HG03432 (cell line): ENCODE data around the gene RBM12.

ENCODE experiments used
- ATAC-seq: cut with Tn5 transposase; IDR thresholded peaks from one replicate; pipeline ENCODE4 v1.9.1; 2021; ENCODE audit warnings: mild to moderate bottlenecking, moderate library complexity; ENCODE audit not compliant: unreplicated experiment

The RBM12 gene

DNA sequence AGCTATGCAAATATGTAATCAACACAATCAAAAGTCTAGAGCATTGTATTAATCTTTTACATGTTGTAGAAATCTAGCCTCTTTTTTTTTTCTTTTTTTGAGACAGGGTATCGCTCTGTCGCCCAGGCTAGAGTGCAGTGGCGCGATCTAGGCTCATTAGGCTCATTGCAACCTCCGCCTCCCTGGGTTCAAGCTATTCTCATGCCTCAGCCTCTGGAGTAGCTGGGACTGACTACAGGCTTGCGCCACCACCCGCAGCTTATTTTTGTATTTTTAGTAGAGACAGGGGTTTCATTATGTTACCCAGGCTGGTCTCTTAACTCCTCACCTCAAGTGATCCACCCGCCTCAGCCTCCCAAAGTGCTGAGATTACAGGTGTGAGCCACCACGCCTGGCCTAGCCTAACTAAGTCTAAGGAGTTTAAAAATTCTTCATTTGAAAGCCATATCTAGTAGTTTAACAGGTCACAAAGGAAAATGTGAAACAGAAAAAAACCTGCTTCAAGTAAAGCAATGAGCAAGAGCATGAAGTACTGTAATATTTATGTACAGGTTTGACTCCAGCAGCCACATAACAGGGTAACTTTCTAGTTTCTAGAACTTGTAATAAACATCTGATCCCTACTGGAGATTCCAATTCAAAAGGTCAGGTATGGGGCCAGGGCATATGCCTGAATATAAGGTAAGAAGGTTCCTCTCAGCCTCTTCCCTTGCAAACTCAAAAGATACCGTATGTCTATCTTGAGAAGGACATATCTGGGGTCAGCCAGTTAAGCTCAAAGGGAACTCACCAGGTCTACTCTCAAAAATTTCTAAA lies 4.4 kb downstream of the RBM12 start:
- no peak for ATAC-seq

DNA sequence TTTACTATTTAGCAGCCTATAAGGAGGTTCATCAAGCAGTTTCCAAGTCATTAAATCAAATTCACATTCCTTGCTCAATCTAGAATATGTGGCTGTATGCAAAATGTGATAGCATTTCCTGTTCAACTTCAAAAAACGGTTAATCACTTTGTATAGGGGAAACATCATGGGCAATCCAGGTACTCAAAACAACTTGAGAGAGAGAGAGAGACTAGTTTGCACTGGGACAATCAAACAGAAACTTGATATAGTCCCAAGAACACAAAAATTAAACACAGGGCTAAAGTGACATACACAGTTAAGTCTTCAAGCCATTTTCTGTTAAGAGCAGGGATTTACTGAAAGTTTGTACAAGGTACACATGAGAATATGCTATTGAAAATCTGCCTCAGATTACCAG lies 7.4 kb downstream of the RBM12 start:
- no peak for ATAC-seq

DNA sequence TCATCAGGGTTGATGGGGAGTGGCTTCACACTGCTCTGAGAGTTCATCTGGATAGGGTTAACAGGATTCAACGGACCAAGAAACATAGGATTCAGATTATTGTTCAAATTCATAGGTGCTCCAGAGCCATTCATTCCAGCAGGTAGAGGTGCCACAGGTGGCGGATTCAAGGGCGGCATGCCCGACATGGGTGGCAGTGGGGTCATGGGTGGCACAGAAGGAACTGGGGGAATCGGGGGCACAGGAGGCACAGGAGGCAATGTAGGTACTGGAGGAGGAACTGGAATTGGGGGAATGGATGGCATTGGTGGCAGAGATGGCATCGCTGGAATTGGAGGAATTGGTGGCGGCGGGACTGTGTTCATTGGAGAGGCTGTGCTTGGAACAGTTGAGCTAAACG lies 10.3 kb downstream of the RBM12 start:
- no peak for ATAC-seq

DNA sequence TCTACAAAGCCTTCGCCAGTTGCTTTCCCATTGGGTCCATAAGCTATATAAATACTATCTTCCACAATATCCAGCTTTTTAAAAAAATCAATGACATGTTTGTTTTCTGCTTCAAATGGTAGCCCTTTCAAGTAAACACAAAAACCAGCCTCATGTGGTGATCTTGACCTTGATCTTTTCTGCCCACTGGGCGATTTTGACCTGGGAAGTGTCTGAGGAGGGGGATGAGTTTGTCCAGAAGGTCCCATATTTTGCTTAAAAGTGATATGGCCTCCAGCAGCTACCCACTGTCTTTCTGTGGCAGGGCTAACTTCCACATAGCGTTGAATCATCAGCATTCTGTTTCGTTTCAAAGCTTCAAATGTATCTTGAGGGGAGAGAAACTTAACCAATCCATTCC lies 10.8 kb downstream of the RBM12 start:
- no peak for ATAC-seq

DNA sequence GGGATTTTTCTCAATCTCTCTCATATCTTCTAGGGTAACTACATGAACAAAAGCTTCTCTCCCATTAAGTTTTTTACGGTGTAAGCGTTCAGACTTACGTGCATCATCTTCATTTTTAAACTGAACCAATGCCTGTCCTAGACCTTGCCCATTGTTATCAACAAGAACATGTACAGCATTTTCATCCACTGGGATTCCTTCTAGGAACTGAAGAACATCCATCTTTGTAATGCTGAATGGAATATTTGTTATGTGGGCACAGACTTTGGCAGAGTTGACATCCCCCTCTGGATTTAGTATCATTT lies 11.3 kb downstream of the RBM12 start:
- ATAC-seq = no peak

DNA sequence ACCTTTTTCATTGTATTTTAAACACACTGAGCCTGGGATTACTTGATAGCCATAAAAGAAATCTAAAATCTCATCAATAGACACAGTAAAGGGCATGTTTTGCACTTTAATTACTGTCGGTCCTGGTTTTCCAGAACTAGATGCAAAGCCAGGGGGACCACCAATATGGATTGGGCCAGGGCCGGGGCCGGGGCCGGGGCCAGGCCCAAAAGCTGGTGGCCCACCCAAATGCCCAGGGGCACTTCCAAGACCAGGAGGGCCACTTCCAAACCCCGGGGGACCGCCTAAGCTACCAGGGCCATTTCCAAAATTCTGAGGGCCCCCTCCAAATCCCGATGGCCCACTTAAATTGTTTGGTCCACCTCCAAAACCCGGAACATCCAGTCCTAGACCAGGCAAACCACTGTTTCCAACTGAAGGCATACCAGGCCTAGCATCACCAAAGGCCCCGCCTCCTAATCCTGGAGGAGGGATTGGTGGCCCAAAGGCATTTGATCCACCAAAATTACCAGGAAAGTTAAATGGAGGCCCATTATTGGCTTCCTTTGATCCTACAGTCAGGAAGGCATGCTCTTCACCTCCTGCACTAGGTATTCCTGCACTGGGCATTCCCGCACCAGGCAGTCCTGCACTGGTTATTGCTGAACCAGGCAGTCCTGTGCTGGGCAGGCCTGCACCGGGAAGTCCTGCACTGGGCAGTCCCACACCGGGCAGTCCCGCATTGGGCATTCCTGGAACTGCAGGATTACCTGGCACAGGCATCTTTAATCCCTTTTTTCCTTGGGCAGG lies 11.9 kb downstream of the RBM12 start:
- no peak for ATAC-seq

DNA sequence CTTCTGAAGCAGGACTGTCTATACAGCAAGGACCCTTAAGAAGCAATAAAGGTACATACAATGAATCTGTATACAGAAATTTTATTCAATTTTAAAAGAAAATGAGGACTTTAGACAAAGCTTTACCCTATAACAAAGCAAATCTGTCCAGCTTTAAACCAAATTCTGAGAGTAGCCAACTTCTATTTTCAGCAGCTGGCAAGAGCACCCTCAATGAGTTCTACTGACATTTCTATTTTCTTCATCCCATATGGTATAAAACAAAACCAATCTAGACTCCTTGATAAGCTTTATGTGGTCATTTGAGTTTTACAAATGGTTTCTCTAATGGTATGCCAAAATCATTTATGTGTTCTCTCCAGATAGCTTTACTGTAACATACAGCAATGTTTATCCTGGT lies 12.7 kb downstream of the RBM12 start:
- no peak for ATAC-seq

DNA sequence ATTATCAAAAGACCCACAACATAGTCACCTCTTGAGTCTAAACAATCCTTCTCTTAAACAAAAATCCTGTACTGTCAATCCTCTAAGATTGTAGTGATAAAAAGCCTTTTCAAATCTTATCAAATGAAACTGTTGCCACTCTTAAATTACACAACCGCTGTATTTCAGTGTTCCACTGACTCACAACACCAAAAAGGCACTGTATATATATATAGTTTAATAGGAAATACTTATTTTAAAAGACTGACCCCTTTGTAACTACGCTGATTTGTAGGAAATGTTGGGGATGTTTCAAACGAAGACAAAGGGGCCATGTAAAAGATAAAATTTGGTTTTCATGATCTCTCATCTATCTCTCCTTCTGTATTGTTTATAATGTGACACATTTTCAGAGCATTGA lies 14.1 kb downstream of the RBM12 start:
- ATAC-seq = no peak

DNA sequence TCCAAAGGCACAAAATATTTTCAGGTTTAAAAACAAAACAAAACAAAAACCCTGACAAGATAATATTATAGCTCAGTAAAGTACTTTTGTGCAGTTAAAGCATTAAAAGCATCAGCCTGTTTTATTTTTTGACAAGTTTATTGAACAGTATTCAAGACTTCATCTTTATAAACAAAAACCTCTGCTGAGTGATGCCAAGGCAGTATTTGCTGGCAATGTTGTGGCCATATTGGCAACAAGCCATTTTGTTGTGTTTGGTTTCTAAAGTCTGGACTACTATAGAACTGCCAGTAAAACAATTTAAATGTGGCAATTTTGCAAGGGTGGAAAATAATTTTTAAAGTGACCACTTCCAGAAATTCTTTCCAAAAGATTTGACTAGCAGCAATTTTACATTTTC lies 15.9 kb downstream of the RBM12 start:
- ATAC-seq = no peak

DNA sequence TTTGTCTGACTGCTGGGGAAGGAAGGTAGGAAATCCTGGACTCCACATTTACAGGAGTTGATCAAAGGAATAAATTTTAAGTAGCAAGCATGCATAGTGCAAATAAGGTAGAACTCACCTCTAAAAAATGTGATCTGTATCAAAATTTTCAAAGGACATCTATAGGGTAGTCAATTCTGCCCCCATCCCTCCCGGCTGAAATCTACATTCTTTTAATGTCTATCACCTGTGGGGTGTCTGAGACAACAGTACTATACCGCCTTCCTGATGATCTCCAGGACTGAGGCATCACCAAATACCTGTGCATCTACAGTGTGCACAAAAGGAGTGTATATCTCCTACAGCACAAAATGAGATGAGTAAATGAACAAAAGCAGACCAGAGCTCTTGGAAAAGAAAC lies 19.9 kb downstream of the RBM12 start:
- ATAC-seq = no peak

DNA sequence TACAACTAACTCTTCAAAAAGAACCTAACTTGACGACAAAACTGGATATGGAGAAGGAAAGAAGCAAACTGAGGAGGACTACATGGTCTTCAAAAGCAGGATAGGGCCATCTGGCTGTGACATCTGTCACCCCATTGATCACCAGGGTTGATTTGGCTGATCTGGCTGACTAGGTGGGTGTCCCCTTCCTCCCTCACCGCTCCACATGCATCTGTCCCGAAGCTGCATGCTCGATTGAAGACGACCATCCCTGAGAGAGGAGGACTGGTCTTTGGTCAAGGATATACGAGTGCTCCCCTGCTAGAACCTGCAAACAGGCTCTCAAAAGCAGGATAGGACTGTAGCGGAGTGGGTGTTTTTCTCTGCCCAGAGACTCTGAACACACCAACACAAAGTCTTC lies 21.7 kb downstream of the RBM12 start:
- ATAC-seq = no peak

DNA sequence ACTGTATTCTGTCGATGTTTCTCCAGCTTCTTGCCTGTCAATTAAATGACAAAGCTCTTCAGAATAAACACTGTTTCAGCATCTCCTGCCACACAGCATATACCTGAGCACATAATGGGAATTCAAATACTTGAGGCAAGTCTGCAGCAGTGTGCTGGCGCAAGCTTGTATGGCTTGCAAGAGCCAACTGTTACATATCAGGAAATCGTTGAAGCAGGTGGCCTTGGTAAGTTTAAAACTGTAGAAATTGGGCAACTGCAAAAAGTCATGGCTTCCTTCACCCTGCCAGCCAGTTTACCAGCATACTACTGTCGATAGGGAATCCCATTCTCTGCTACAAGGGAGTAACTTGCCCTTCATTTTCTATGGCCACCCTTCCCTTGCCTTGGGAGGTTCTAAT lies 23.0 kb downstream of the RBM12 start:
- no peak for ATAC-seq

DNA sequence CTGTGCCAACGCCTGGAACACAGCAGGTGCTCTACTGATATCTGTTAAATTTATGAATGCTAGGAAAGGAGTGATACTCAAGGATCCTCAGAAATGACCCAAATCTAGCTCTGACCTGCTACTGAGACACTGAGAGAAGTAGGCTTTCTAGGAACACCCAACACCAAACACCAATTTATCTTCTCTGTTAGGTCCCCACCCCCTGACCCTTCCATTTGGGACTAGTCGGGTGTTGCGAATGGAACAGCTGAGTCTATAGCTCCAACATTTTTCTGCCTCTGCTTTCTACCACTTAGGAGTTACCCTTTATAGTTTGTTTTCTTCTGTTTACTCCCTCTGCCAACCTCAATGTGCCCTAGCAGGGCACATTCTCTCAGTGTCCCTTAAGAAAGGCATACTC lies 24.0 kb downstream of the RBM12 start:
- no peak for ATAC-seq

DNA sequence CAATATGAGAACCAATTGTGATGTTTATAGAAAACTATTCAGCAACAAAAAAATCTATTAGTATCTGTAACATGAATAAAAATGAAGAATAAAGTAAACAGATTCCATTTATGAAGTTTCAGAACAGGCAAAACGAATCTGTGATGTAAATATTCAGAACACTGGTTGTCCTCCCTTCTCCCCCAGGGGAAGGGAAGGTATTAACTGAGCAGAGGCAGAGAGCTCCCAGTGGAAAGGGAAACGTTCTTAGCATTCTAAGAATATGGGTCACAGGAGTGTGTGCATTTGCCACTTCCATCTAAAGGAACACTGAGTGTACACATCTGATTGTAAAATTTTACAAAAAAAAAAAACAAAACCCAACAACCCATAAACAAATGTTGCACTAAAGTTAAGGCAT lies 25.9 kb downstream of the RBM12 start:
- no peak for ATAC-seq

DNA sequence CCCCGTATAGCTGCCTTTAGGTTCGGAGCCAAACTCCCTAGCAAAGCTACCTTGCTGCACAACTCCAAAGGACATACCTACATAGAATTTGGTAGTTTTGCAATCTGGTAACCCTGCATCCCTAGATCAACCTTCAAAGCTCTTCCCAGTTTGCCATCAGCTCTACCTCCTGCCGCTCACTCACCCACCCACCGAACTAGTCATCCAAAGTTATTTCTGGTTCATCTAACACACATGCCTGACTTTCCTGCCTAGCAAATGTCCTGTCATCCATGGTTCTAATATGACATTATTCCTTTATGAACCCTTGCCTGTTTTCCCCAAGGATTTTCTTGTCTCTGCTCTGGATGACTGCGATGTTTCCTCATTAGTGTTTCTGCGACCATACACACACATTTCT lies 27.4 kb downstream of the RBM12 start:
- ATAC-seq = no peak

DNA sequence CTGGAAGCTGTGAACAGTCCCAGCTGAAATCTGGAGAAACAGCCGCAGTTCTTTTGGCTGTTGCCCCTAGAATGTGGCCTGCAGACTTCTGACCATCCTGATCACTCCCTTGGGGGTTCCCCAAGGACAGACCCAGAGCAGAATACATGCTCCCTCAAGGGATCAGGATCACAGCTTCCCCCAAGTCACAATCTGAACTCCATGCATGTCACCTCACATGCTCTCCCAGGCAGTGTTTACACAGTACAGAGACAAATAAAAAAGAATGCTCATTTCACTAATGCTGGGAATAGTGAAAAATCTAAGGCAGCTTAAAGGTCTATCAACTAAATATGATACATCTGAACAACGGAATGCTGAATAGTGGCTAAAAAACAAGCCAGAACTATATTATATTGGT lies 28.6 kb downstream of the RBM12 start:
- ATAC-seq = no peak

DNA sequence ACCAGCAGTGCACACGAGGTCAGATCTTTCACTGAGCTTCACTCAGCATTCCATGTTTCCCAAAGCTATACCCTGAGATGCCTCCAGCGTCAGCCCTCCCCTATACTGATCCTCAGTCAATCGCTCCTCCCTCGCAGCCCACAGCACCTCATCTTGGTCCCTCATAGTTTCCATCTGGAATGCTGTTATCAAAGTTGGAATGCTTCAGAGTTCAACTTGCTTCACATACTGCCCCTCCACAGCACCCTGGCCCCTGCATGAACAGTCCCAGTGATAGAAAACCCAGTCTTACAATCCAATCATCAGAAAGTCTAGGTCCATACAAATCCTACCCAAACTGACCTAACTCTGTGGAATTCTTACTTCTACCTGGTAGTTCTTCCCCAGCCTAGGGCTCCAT lies 29.0 kb downstream of the RBM12 start:
- ATAC-seq = no peak

DNA sequence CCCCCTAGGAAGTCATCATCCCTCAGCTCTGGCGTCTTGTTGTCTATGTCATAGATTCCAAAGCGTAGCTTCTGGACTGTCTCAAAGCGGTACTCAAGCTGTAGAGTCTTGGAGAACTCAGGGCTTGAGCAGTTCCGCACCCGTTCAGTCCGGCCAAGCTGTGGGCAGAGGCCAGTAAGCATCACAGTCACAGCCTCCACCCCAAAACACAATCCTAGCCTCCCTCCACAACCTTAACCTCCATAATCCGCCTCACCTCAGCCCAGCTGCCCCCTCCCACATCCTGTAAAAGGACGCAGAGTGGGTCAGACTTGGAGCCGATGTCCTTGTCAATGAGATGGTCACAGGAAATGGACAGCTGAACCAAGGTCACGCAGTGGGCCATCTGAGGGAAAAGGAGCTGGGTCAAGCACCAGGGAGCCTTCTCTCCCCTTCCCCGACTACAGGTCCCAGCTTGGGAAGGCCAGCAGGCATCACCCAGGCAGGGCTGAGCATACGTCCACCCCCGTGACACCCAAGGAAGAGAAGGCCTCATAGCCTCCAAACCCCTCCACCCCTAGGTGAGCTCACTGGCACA lies 32.1 kb downstream of the RBM12 start:
- no peak for ATAC-seq

DNA sequence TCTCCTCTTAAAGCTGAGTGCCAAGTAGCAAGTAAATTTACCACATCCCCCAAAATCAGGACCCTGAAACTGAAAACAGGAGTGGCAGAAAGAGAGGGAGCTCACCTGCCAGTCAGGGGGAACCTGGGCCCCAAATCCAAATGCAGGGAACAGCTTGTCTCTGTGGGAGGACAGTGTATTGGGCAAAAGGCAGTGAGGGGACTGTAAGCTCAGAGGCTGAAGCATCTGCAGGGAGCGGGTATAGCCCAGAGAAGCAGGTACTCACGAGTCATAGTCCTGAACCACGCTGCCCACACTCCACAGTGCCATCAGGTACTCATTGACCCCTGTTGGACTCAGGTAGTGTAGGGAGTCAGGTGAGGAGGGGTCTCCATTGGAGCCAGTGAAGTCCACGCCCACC lies 34.1 kb downstream of the RBM12 start:
- ATAC-seq = no peak

DNA sequence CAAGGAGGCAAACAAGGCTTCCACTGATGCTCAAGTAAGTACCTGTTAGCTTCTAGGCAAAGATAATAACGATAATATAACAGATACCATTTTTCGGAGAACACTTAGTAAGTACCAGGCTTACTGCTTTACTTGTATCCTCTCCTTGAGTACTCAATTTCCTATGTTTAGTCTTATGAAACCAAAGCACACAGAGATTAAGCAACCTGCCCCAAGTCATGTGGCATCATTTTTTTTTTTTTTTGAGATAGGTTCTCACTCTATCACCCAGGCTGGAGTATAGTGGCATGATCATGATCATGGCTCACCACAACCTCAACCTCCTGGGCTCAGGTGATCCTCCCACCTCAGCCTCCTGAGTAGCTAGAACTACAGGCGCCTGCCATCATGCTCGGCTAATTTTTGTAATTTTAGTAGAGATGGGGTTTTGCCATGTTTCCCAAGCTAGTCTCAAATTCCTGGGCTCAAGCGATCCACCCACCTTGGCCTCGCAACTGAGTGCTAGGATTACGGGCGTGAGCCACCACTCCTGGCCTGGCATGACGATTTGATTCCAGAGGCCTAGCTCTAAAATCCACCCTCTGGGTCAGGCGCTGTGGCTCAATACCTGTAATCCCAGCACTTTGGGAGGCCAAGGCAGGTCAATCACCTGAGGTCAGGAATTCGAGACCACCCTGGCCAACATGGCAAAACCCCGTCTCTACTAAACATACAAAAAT lies 35.1 kb downstream of the RBM12 start:
- no peak for ATAC-seq

DNA sequence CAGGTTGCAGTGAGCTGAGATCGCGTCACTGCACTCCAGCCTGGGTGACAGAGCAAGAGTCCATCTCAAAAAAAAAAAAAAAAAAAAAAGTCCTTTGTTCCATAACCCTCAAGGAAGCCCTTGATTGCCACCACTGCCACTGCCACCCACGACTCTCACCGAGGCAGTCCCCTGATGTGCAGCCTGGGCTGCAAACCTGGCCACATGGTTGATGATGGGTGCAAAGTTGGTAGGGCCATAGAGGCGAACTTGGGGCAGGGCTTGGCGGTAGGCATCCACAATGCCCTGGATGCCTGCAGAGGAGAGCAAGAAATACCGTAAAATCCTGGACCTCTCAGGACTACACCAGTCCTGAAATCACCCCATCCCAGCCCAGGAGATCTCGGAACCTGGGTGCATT lies 37.6 kb downstream of the RBM12 start:
- no peak for ATAC-seq
